ENCODE results near the gene ADARB1. TPM values are rescaled to one million over a fixed set of nuclear protein-coding genes. Genes with fewer than 3 reads are reported as not detected.

Gene ADARB1
- total and polyA plus RNA-seq, 2 of the 8 experiments (the other 6 are each of a cell fraction or from before 2014, with no cell fraction given): 4.7 to 14.9 TPM

GRCh38 chr21:45043541-45044020 is 30.8 kb upstream of the ADARB1 start:
- Histone ChIP-seq H4K5ac (ENCODE audit: insufficient read length, low read depth, low read length) (no peak overlapping the region), H3K27me3 (replicated peaks in 1 of 4; ENCODE audit: control insufficient read depth in 3 of 4, extremely low read depth in 1 of 4, insufficient read depth in 3 of 4, low read length in 3 of 4) (no peaks in the 10 kb centered on the region; a peak in 1 of 7 replicates), H3K56ac (replicated peaks; ENCODE audit: insufficient read length, low read depth, low read length) (no peak overlapping the region), H3K27ac (ENCODE audit: low read depth, low read length) (no peak overlapping the region), H3K14ac (ENCODE audit: insufficient read length) (no peak overlapping the region), H3K36me3 (ENCODE audit: control insufficient read depth in 2 of 4, insufficient read depth in 4 of 4, low read length in 3 of 4) (no peaks in the 10 kb centered on the region; a peak in 1 of 8 replicates), H3K9me3 (ENCODE audit: insufficient read depth in 2 of 2, low read depth in 1 of 2, low read length in 1 of 2) (peaks cover 0 to 11% of the 10 kb centered on the region in 2 experiments; a peak in 2 of 4 replicates), H2AFZ (ENCODE audit: low read length) (no peak overlapping the region), H2BK20ac (ENCODE audit: low read length) (no peak overlapping the region), H3K4me3 (ENCODE audit: extremely low read depth in 1 of 4, insufficient read depth in 2 of 4, low read depth in 3 of 4, low read length in 4 of 4) (no peak overlapping the region), H3K18ac (ENCODE audit: extremely low read depth, low read length) (no peak overlapping the region), H2BK120ac (replicated peaks; ENCODE audit: low read depth, low read length) (no peak overlapping the region), H2AK5ac (ENCODE audit: low read depth, low read length) (no peak overlapping the region), H2BK5ac (ENCODE audit: low read depth, low read length) (no peak overlapping the region), H3K9ac (replicated peaks in 1 of 4; ENCODE audit: extremely low read depth in 1 of 4, low read depth in 3 of 4, low read length in 3 of 4) (no peak overlapping the region), H3K4me2 (ENCODE audit: insufficient read depth in 1 of 2, low read depth in 2 of 2, low read length in 2 of 2) (no peak overlapping the region), H2BK12ac (ENCODE audit: low read depth, low read length) (no peak overlapping the region), H3K79me2 (ENCODE audit: control insufficient read depth in 1 of 2, insufficient read depth in 2 of 2, low read length in 2 of 2) (no peaks in the 10 kb centered on the region), H3K4ac (replicated peaks; ENCODE audit: insufficient read length, low read depth, low read length) (no peak overlapping the region), H3K23ac (ENCODE audit: insufficient read length) (no peak overlapping the region), H3K4me1 (replicated peaks in 1 of 4; ENCODE audit: control insufficient read depth in 3 of 4, insufficient read depth in 4 of 4, low read length in 3 of 4) (no peaks in the 10 kb centered on the region; a peak in 1 of 7 replicates), H3K23me2 (ENCODE audit: low read depth, low read length) (peaks cover 9% of the 10 kb centered on the region; the same call in 1 of the 2 replicates), H2BK15ac (ENCODE audit: low read length) (no peak overlapping the region), H4K8ac (ENCODE audit: extremely low read depth, insufficient read depth, low read length) (peak overlapping the region; percentile 59), H3K79me1 (ENCODE audit: low read depth, low read length) (no peaks in the 10 kb centered on the region), H4K91ac (replicated peaks; ENCODE audit: insufficient read length, low read length) (no peak overlapping the region), H4K20me1 (replicated peaks in 1 of 2; ENCODE audit: control insufficient read depth in 1 of 2, insufficient read depth in 2 of 2, low read length in 2 of 2) (peaks cover 0 to 9% of the 10 kb centered on the region in 2 experiments)
- WGBS, 2 experiments (ENCODE audit: extremely low coverage in 1 of 2, insufficient coverage in 1 of 2, insufficient read length in 1 of 2, insufficient replicate concordance in 2 of 2, low coverage in 1 of 2, low lambda C conversion rate in 2 of 2, missing lambda C conversion rate in 1 of 2): 87% methylated on average over 16 of the region's 22 CpGs; no CpG with 5 or more reads in 1 of the 2 experiments
- no peak for DNase-seq (ENCODE audit: low read depth in 1 of 2, low spot score in 2 of 2)
- CTCF ChIA-PET (ENCODE audit: partially characterized antibody): interaction anchor here (1.0 kb wide), 1 partner anchor 54 kb away, joined by 4 read pairs; no protein-coding TSS in a partner anchor
- POLR2A ChIA-PET (ENCODE audit: partially characterized antibody): no interaction called here
- no peak for FAIRE-seq
- TF ChIP-seq SIN3A (conservative IDR thresholded peaks at IDR 0.05 in 1 of 2, IDR thresholded peaks at IDR 0.05 in 1 of 2; ENCODE audit: low read depth in 1 of 2, low read length in 2 of 2): no peak

All from H1 (cell line).